Measurements from ENCODE around the gene ANXA9. TPM values are rescaled to one million over a fixed set of nuclear protein-coding genes. Genes with fewer than 3 reads are reported as not detected.
A peak's percentile ranks its signal among the peaks of the same experiment; 100 is the strongest.

ANXA9 gene
- total RNA-seq, 2 donors from 2014 or later: not detected

DNA sequence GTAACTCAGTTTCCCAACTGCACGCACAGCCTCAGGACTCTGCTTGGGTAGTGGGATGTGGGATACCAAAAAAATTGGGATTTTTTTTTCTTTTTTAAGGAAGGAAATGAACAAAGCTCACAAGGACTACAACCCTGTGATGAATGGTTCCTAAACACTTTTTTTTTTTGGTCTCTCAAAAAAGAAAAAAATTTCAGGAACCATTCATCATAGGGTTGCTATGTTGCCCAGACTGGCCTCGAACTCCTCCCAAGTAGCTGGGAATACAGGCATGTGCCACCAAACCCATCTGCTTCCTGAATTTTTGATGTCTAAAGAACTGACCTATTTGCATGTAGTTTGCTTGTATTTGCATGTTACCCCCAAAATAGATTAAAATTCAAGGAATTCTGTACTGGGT is 17.8 kb downstream of the ANXA9 start:
- no peak for ATAC-seq
- intact Hi-C loops (cut with DNase I, micrococcal nuclease): loop anchor here in 1 of 2 donors (5.0 kb wide), 1 partner anchor 173 kb away; no protein-coding TSS in a partner anchor
- DNase-seq: no peak

GRCh38 chr1:151000408-151000807 is 18.3 kb downstream of the ANXA9 start:
- DNase-seq (no peak), ATAC-seq (no peak)
- intact Hi-C loops (cut with DNase I, micrococcal nuclease): loop anchor here in 1 of 2 donors (5.0 kb wide), 1 partner anchor 173 kb away; no protein-coding TSS in a partner anchor

- intact Hi-C loops (cut with DNase I, micrococcal nuclease): loop anchor here in 1 of 2 donors (5.0 kb wide), 1 partner anchor 174 kb away; no protein-coding TSS in a partner anchor
- ATAC-seq (no peak), DNase-seq (no peak)
Observed at GRCh38 chr1:151001602-151002001, 19.5 kb downstream of the ANXA9 start.

DNA sequence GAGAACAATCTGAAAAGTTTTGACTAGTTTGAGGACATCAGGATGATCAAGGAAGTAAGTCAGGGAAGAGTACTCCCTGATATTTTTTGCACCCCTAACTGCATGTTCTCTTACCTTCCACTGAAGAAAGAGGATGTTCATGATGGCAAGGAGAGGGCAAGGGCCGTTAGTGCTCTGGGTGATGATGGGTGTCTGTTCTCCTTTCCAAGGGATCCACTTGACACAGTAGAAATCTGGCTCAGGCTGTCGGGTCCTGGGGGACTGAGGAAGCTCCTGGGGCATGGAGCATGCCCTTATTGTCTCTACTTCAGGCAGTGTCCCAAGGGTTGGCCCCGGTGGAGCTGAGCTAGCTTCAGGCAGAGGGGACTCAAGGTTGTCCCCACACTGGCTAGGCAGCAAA is 20.0 kb downstream of the ANXA9 start:
- DNase-seq (no peak), ATAC-seq (no peak)
- intact Hi-C loops (cut with DNase I, micrococcal nuclease): loop anchor here in 1 of 2 donors (5.0 kb wide), 1 partner anchor 175 kb away; no protein-coding TSS in a partner anchor

- DNase-seq (no peak), ATAC-seq (no peak)
- intact Hi-C loops (cut with DNase I, micrococcal nuclease): loop anchor here in 1 of 2 donors (5.0 kb wide), 1 partner anchor 175 kb away; no protein-coding TSS in a partner anchor
Observed at GRCh38 chr1:151002611-151003010, 20.5 kb downstream of the ANXA9 start.

DNA sequence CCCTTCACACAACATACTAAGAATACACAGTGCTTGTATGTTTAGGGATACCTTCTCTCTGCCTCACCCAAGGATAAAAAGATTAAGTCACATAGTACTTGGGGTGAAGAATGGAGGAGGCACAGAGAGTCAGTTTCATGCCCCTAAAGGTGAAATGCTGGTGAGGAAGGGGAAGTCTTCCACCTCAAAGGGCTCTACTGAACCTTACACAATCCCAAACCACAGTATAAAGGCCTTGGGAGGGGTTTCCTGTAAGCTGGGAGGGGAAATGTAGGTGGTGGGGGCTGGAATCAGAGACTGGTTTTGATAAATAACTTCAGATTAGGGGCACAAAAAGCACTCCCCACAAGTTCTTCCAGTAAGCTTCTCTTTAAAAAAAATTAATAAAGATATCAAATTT is 21.1 kb downstream of the ANXA9 start:
- ATAC-seq (no peak), DNase-seq (no peak)
- intact Hi-C loops (cut with DNase I, micrococcal nuclease): loop anchor here in 1 of 2 donors (5.0 kb wide), 1 partner anchor 176 kb away; no protein-coding TSS in a partner anchor

GRCh38 chr1:151005729-151006319 is 23.7 kb downstream of the ANXA9 start:
- ATAC-seq (peak; percentile 2), DNase-seq (no peak)
- intact Hi-C loops (cut with DNase I, micrococcal nuclease): no loop called here

- ATAC-seq (peak; percentile 67), DNase-seq (peak; percentile 80 to 84)
- intact Hi-C loops (cut with DNase I, micrococcal nuclease): no loop called here
Observed at GRCh38 chr1:151006327-151007052, 24.4 kb downstream of the ANXA9 start, which contains the start of gene MINDY1. Gene MINDY1, minus strand, starts transcription at chr1:151006902. Its CDS starts 4,285 bp downstream, at chr1:151002617.

DNA sequence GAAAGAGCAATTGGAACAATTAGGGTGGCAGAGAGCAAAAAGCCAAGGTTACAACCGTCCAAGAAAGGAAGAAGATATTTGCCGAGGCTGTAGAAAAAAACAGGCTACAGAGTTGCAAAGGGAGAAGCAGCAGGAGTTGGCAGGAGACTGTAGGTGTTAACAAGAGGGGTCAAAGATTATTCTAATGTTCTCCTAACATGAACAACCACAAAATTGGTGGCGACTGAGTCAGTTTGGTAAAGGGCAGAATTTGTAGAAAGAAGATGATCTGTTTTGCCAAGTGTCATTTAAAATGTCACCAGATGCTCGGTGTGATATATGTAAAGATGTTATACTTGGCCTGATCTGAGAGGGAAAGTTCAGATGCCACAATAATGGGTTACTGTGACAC is 25.8 kb downstream of the ANXA9 start:
- intact Hi-C loops (cut with DNase I, micrococcal nuclease): no loop called here
- ATAC-seq: no peak
- no peak for DNase-seq

GRCh38 chr1:151008244-151009205 is 26.4 kb downstream of the ANXA9 start, which contains the start of gene PRUNE1:
Gene PRUNE1, plus strand, starts transcription at chr1:151008449. Its CDS starts 184 bp downstream, at chr1:151008633.
- ATAC-seq (peak; percentile 76), DNase-seq (peak; percentile 97 to 99)
- intact Hi-C loops (cut with DNase I, micrococcal nuclease): no loop called here

DNA sequence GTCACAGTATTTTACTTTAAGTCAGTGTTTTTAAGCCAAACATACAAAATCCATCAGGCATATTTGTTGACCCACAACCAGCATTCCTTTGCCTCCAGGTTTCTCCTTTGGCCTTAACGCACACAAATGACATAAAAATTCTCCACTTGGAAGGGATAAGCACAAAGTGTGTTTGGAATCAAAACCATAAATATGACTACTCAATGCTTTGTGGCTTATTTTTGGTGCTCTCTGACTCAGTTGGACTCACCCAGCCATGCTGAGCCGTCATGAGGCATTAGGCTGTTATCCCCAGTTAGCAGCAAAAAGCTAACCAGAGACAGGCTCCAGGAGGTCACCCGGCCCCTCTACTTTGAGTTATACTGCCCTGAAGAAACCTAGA is 27.1 kb downstream of the ANXA9 start:
- no peak for DNase-seq
- ATAC-seq: no peak
- intact Hi-C loops (cut with DNase I, micrococcal nuclease): no loop called here

DNA sequence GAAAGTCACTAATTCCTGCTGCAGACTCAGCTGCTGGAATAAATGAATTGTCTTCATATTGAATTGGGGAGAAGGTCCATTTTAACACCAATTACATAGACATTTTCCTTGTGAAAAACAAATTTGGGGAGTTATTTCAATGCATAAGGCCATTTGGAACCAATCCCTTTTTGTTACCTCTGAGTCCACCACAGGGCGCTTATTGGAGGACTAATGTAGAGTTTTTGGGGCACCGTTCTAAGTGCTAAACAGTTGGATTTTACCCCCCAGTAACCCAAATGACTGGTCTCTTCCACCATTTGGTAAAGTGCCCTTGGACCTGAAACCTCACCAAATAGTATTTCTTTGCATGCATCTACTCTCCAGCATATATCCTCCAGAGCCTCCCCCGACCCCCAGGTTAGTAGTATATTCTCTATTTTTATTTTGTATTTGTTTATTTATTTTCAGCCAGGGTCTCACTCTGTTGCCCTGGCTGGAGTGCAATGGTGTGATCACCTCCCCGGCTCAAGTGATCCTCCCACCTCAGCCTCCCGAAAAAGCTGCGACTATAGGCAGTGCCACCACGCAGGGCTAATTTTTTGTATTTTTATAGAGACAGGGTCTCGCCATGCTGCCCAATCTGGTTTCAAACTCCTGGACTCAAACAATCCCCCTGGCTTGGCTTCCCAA is 27.7 kb downstream of the ANXA9 start:
- intact Hi-C loops (cut with DNase I, micrococcal nuclease): no loop called here
- ATAC-seq: no peak
- no peak for DNase-seq

DNA sequence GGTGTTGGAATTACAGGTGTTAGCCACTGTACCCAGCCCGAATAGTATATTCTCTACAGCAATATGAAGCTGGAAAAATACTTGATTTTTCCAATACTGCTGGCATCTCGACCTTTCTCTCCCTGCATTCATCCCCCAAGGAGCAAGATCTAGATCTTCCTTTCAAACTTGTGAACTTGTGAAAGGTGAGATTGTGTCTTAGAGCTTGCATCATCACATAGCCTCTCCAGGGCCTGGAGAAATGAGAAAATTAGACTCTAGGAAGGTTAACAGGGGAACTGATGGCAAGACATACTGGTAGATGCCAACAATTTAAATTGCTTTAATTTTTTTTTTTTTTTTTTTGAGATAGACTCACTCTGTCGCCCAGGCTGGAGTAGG is 28.2 kb downstream of the ANXA9 start:
- DNase-seq (no peak), ATAC-seq (no peak)
- intact Hi-C loops (cut with DNase I, micrococcal nuclease): no loop called here

- DNase-seq (no peak), ATAC-seq (no peak)
- intact Hi-C loops (cut with DNase I, micrococcal nuclease): no loop called here
Observed at GRCh38 chr1:151011154-151011850, 29.2 kb downstream of the ANXA9 start.

DNA sequence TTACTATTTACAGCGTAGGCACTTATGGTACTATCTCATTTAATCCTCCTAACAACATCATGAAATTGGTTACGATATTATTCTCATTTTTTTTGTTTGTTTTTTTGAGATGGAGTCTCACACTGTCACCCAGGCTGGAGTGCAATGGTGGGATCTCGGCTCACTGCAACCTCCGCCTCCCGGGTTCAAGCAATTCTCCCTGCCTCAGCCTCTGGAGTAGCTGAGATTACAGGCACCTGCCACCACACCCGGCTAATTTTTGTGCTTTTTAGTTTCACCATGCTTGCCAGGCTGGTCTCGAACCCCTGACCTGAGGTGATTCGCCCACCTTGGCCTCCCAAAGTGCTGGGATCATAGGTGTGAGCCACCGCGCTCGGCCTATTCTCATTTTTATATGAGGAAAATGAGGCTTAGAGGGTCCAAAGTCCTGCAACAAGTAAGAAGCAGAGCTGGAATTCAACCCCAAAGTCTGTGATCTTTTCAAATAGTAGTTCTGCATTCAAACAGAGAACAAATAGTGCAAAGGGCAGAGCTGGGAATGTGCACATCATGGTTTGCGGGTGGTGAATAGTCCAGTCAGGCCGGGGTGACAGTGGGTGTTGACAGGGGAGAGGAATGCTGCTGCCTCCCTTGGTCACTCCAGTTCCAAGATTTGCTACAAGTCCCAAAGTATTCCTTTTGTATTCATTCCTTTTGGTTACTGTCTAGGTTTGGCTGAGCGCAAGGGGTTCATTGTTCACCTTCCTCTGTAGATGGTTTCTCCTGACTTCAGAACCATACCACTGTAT is 30.8 kb downstream of the ANXA9 start:
- peak; percentile 67 for ATAC-seq
- DNase-seq: peak; percentile 53 to 58
- intact Hi-C loops (cut with DNase I, micrococcal nuclease): no loop called here

DNA sequence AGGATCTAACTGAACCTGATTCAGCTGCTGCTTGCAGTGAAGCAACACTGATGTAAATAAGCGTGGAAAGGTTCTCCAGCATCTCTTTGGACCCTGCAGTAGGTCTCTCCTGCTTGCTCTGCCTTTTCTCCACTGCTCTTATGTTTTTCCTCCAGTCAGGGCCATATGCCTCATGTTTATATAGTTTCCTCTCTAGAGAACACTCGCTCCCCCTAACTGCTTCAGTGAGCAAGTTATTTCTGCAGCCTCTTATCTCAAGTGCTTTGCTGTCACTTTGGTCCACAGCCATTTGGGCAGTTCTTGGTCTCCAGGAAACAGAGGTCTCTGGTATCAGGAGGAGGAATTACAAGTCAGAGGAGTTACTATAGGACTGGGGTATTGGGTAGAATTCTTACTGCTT is 31.4 kb downstream of the ANXA9 start:
- intact Hi-C loops (cut with DNase I, micrococcal nuclease): no loop called here
- ATAC-seq: peak; percentile 30
- no peak for DNase-seq

DNA sequence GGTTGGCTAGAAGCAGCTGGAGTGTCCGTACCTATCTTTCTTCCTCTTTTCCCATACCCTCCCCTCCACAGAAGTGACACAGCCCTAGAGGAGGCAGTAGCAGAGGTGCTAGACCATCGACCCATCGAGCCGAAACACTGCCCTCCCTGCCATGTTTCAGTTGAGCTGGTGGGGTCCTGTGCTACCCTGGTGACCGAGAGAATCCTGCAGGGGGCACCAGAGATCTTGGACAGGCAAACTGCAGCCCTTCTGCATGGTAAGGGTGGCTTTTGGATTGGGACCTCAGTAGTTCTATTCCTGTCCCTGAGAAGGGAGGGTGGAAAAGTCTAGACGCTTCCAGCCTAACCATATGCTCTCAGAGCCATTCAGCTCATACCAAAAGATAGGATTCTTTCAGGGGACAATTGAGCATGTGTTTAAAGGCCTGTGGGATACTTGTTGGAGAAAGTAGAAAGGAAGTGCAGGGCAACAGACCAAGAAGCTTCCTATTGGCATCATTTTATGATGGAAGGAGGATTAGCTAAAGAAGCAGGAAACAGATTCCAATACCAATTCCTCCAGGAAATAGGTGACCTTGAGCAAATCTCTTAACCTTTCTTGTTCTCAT is 42.6 kb downstream of the ANXA9 start:
- DNase-seq (peak; percentile 70 to 88), ATAC-seq (peak; percentile 88)
- intact Hi-C loops (cut with DNase I, micrococcal nuclease): loop anchor here in 1 of 2 donors (10.0 kb wide), 1 partner anchor 130 kb away; the partner anchor contains the start of gene TNFAIP8L2

All from left colon (tissue), 2 donors.